NB4 (cell line): ENCODE measurements around the gene SCMH1.

Source experiments
- CTCF ChIP-seq: IDR thresholded peaks from one replicate; pipeline ENCODE4 v1.5.1; 2012; ENCODE audit warnings: low read depth, low read length
- MAX ChIP-seq: IDR thresholded peaks from 2 replicates; pipeline ENCODE4 v1.6.1; 2011; ENCODE audit warnings: low read depth, low read length
- POLR2A ChIP-seq: IDR thresholded peaks from 2 replicates; pipeline ENCODE4 v1.6.1; 2011; ENCODE audit warnings: mild to moderate bottlenecking; ENCODE audit not compliant: insufficient read length; ENCODE audit errors: extremely low read depth

- TF ChIP-seq CTCF (no peak), POLR2A (no peak), MAX (no peak)
Observed at GRCh38 chr1:41291195-41291594, 49.1 kb upstream of the SCMH1 start.
